Measurements from ENCODE around the gene PRR35. TPM values are rescaled to one million over a fixed set of nuclear protein-coding genes. Genes with fewer than 3 reads are reported as not detected.

The PRR35 gene
- polyA plus RNA-seq, 4 donors, result not detected

GRCh38 chr16:583815-584591, 23.8 kb downstream of the PRR35 start:
- DNase-seq (no peak), FAIRE-seq (no peak)
- Histone ChIP-seq H3K27ac (ENCODE audit: low read depth in 1 of 3, low read length in 2 of 3) (no peak overlapping the region), H3K27me3 (ENCODE audit: control insufficient read depth in 3 of 3, insufficient read depth in 3 of 3, low read length in 3 of 3) (peaks cover 0 to 12% (median 0%) of the 10 kb centered on the region in 3 donors), H3K9me3 (ENCODE audit: control insufficient read depth in 2 of 2, insufficient read depth in 1 of 2, low read depth in 1 of 2, low read length in 1 of 2) (no peaks in the 10 kb centered on the region), H3K36me3 (ENCODE audit: control insufficient read depth in 3 of 3, insufficient read depth in 2 of 3, low read depth in 1 of 3, low read length in 3 of 3) (peaks cover 0 to 40% (median 0%) of the 10 kb centered on the region in 3 donors), H3K4me3 (ENCODE audit: low read depth in 1 of 3, low read length in 3 of 3) (no peak overlapping the region), H3K4me1 (ENCODE audit: control insufficient read depth in 3 of 3, insufficient read depth in 2 of 3, low read depth in 1 of 3, low read length in 2 of 3) (peaks cover 0 to 17% (median 0%) of the 10 kb centered on the region in 3 donors)
- WGBS, 3 donors, result 50 to 63% (median 62%) methylated on average over 34 to 38 of the region's 38 CpGs

GRCh38 chr16:585351-585750, 25.2 kb downstream of the PRR35 start:
- H3K27me3 ChIP-seq (ENCODE audit: control insufficient read depth in 3 of 3, insufficient read depth in 3 of 3, low read length in 3 of 3), result peaks cover 0 to 12% (median 0%) of the 10 kb centered on the region in 3 donors
- H3K4me1 ChIP-seq (ENCODE audit: control insufficient read depth in 3 of 3, insufficient read depth in 2 of 3, low read depth in 1 of 3, low read length in 2 of 3), result peaks cover 0 to 17% (median 0%) of the 10 kb centered on the region in 3 donors
- H3K9me3 ChIP-seq (ENCODE audit: control insufficient read depth in 2 of 2, insufficient read depth in 1 of 2, low read depth in 1 of 2, low read length in 1 of 2), result no peaks in the 10 kb centered on the region
- peaks cover 0 to 33% (median 0%) of the 10 kb centered on the region in 3 donors for H3K36me3 ChIP-seq (ENCODE audit: control insufficient read depth in 3 of 3, insufficient read depth in 2 of 3, low read depth in 1 of 3, low read length in 3 of 3)
- FAIRE-seq (no peak), DNase-seq (peak in 1 of 2 donors; percentile 37)
- H3K4me3 ChIP-seq (ENCODE audit: low read depth in 1 of 3, low read length in 3 of 3), result no peak overlapping the region
- no peak overlapping the region for H3K27ac ChIP-seq (ENCODE audit: low read depth in 1 of 3, low read length in 2 of 3)
- WGBS, 3 donors, result 9 to 20% (median 11%) methylated on average over 10 of the region's 10 CpGs

- peaks cover 0 to 27% (median 0%) of the 10 kb centered on the region in 3 donors for H3K36me3 ChIP-seq (ENCODE audit: control insufficient read depth in 3 of 3, insufficient read depth in 2 of 3, low read depth in 1 of 3, low read length in 3 of 3)
- H3K9me3 ChIP-seq (ENCODE audit: control insufficient read depth in 2 of 2, insufficient read depth in 1 of 2, low read depth in 1 of 2, low read length in 1 of 2), result no peaks in the 10 kb centered on the region
- peaks cover 0 to 23% (median 2%) of the 10 kb centered on the region in 3 donors for H3K4me1 ChIP-seq (ENCODE audit: control insufficient read depth in 3 of 3, insufficient read depth in 2 of 3, low read depth in 1 of 3, low read length in 2 of 3)
- peaks cover 0 to 12% (median 0%) of the 10 kb centered on the region in 3 donors for H3K27me3 ChIP-seq (ENCODE audit: control insufficient read depth in 3 of 3, insufficient read depth in 3 of 3, low read length in 3 of 3)
- no peak for FAIRE-seq
- no peak overlapping the region for H3K4me3 ChIP-seq (ENCODE audit: low read depth in 1 of 3, low read length in 3 of 3)
- no peak for DNase-seq
- no peak overlapping the region for H3K27ac ChIP-seq (ENCODE audit: low read depth in 1 of 3, low read length in 2 of 3)
- 26 to 51% (median 41%) methylated on average over 16 of the region's 16 CpGs for WGBS, 3 donors
Observed at GRCh38 chr16:586047-586644, 26.0 kb downstream of the PRR35 start.

- Histone ChIP-seq H3K4me3 (ENCODE audit: low read depth in 1 of 3, low read length in 3 of 3) (no peak overlapping the region), H3K4me1 (ENCODE audit: control insufficient read depth in 3 of 3, insufficient read depth in 2 of 3, low read depth in 1 of 3, low read length in 2 of 3) (peaks cover under 1 to 29% (median 2%) of the 10 kb centered on the region in 3 donors), H3K27ac (ENCODE audit: low read depth in 1 of 3, low read length in 2 of 3) (no peak overlapping the region), H3K9me3 (ENCODE audit: control insufficient read depth in 2 of 2, insufficient read depth in 1 of 2, low read depth in 1 of 2, low read length in 1 of 2) (no peaks in the 10 kb centered on the region), H3K27me3 (ENCODE audit: control insufficient read depth in 3 of 3, insufficient read depth in 3 of 3, low read length in 3 of 3) (peaks cover 0 to 12% (median 0%) of the 10 kb centered on the region in 3 donors), H3K36me3 (ENCODE audit: control insufficient read depth in 3 of 3, insufficient read depth in 2 of 3, low read depth in 1 of 3, low read length in 3 of 3) (peaks cover 0 to 26% (median 0%) of the 10 kb centered on the region in 3 donors)
- FAIRE-seq, result no peak
- 74 to 82% (median 81%) methylated on average over 13 to 14 of the region's 14 CpGs for WGBS, 3 donors
- DNase-seq, result no peak
Observed at GRCh38 chr16:586645-587590, 26.7 kb downstream of the PRR35 start.

- peaks cover 0 to 12% (median 0%) of the 10 kb centered on the region in 3 donors for H3K27me3 ChIP-seq (ENCODE audit: control insufficient read depth in 3 of 3, insufficient read depth in 3 of 3, low read length in 3 of 3)
- WGBS, 3 donors, result 0 to 1% (median 1%) methylated on average over 16 to 21 of the region's 21 CpGs
- DNase-seq (peak; percentile 60 to 85), FAIRE-seq (no peak)
- H3K4me1 ChIP-seq (ENCODE audit: control insufficient read depth in 3 of 3, insufficient read depth in 2 of 3, low read depth in 1 of 3, low read length in 2 of 3), result peaks cover 4 to 44% (median 13%) of the 10 kb centered on the region in 3 donors
- H3K27ac ChIP-seq (ENCODE audit: low read depth in 1 of 3, low read length in 2 of 3), result peak overlapping the region; percentile 98 to 99 (median 98)
- H3K9me3 ChIP-seq (ENCODE audit: control insufficient read depth in 2 of 2, insufficient read depth in 1 of 2, low read depth in 1 of 2, low read length in 1 of 2), result no peaks in the 10 kb centered on the region
- H3K36me3 ChIP-seq (ENCODE audit: control insufficient read depth in 3 of 3, insufficient read depth in 2 of 3, low read depth in 1 of 3, low read length in 3 of 3), result peaks cover 0 to 22% (median 0%) of the 10 kb centered on the region in 3 donors
- peak overlapping the region; percentile 54 to 90 (median 89) for H3K4me3 ChIP-seq (ENCODE audit: low read depth in 1 of 3, low read length in 3 of 3)
Observed at GRCh38 chr16:588639-588888, 28.4 kb downstream of the PRR35 start.

- Histone ChIP-seq H3K9me3 (ENCODE audit: control insufficient read depth in 2 of 2, insufficient read depth in 1 of 2, low read depth in 1 of 2, low read length in 1 of 2) (no peaks in the 10 kb centered on the region), H3K4me1 (ENCODE audit: control insufficient read depth in 3 of 3, insufficient read depth in 2 of 3, low read depth in 1 of 3, low read length in 2 of 3) (peaks cover 4 to 49% (median 13%) of the 10 kb centered on the region in 3 donors), H3K36me3 (ENCODE audit: control insufficient read depth in 3 of 3, insufficient read depth in 2 of 3, low read depth in 1 of 3, low read length in 3 of 3) (peaks cover 0 to 26% (median 0%) of the 10 kb centered on the region in 3 donors), H3K27ac (ENCODE audit: low read depth in 1 of 3, low read length in 2 of 3) (peak overlapping the region; percentile 98 to 99 (median 98)), H3K27me3 (ENCODE audit: control insufficient read depth in 3 of 3, insufficient read depth in 3 of 3, low read length in 3 of 3) (peaks cover 0 to 12% (median 0%) of the 10 kb centered on the region in 3 donors), H3K4me3 (ENCODE audit: low read depth in 1 of 3, low read length in 3 of 3) (peak overlapping the region; percentile 54 to 90 (median 89))
- WGBS, 3 donors, result 1% methylated on average over 71 to 107 of the region's 107 CpGs
- FAIRE-seq (no peak), DNase-seq (peak; percentile 96 to 99)
Observed at GRCh38 chr16:588889-589657, 28.9 kb downstream of the PRR35 start.

GRCh38 chr16:589658-590187, 29.5 kb downstream of the PRR35 start, which contains the start of gene RAB40C:
RAB40C (plus strand) TSS chr16:590066; CDS start chr16:590292, 226 bp downstream.
- H3K4me1 ChIP-seq (ENCODE audit: control insufficient read depth in 3 of 3, insufficient read depth in 2 of 3, low read depth in 1 of 3, low read length in 2 of 3), result peaks cover 4 to 54% (median 16%) of the 10 kb centered on the region in 3 donors

More at GRCh38 chr16:589658-590187, 29.5 kb downstream of the PRR35 start, which contains the start of gene RAB40C:
- 0 to 1% (median 1%) methylated on average over 31 to 67 of the region's 67 CpGs for WGBS, 3 donors
- DNase-seq (peak; percentile 98 to 100), FAIRE-seq (no peak)
- Histone ChIP-seq H3K27ac (ENCODE audit: low read depth in 1 of 3, low read length in 2 of 3) (peak within 1 kb of the TSS; percentile 98 to 99 (median 98)), H3K27me3 (ENCODE audit: control insufficient read depth in 3 of 3, insufficient read depth in 3 of 3, low read length in 3 of 3) (peaks cover 0 to 12% (median 0%) of the 10 kb centered on the region in 3 donors), H3K9me3 (ENCODE audit: control insufficient read depth in 2 of 2, insufficient read depth in 1 of 2, low read depth in 1 of 2, low read length in 1 of 2) (no peaks in the 10 kb centered on the region), H3K36me3 (ENCODE audit: control insufficient read depth in 3 of 3, insufficient read depth in 2 of 3, low read depth in 1 of 3, low read length in 3 of 3) (peaks cover 0 to 33% (median 0%) of the 10 kb centered on the region in 3 donors), H3K4me3 (ENCODE audit: low read depth in 1 of 3, low read length in 3 of 3) (peak within 1 kb of the TSS; percentile 71 to 96 (median 91))
